DND-41 (cell line): ENCODE data around the gene FSTL1.

ENCODE experiments used
- EZH2 ChIP-seq: IDR thresholded peaks from 3 replicates; pipeline ENCODE4 v1.6.1; 2012; ENCODE audit warnings: borderline replicate concordance, low read depth, mild to moderate bottlenecking, moderate library complexity, low read length, inconsistent platforms; ENCODE audit not compliant: severe bottlenecking
- TF ChIP-seq, protein P1 (sequence below): IDR thresholded peaks from 2 replicates; pipeline ENCODE4 v1.5.1; 2012; ENCODE audit warnings: borderline replicate concordance, low read length, moderate library complexity, mild to moderate bottlenecking; ENCODE audit not compliant: poor library complexity, severe bottlenecking; ENCODE audit errors: extremely low read depth

DNA sequence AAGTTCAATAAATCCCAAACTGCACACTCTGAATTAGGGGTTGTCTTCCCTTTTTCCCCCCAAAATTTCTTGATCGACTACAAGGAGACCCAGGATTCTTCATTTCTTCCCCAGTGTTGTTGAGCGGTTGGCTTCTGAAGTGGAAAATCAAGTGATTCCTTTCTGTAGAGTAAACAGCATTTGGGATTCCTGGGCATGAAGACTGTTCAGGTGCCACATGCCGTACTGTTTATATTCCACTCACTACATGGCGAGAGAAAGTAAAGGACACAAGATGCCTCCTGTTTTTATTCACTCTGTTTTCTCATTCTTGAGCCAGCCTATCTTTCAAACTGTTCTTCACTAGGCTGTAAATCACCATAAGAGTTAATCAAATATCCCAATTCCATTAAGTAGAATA, 12.6 kb downstream of the FSTL1 start:
- TF ChIP-seq, protein P1, sequence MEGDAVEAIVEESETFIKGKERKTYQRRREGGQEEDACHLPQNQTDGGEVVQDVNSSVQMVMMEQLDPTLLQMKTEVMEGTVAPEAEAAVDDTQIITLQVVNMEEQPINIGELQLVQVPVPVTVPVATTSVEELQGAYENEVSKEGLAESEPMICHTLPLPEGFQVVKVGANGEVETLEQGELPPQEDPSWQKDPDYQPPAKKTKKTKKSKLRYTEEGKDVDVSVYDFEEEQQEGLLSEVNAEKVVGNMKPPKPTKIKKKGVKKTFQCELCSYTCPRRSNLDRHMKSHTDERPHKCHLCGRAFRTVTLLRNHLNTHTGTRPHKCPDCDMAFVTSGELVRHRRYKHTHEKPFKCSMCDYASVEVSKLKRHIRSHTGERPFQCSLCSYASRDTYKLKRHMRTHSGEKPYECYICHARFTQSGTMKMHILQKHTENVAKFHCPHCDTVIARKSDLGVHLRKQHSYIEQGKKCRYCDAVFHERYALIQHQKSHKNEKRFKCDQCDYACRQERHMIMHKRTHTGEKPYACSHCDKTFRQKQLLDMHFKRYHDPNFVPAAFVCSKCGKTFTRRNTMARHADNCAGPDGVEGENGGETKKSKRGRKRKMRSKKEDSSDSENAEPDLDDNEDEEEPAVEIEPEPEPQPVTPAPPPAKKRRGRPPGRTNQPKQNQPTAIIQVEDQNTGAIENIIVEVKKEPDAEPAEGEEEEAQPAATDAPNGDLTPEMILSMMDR, result no peak
- TF ChIP-seq EZH2, result no peak
